Measurements from ENCODE around the gene PRKCQ.

DNA sequence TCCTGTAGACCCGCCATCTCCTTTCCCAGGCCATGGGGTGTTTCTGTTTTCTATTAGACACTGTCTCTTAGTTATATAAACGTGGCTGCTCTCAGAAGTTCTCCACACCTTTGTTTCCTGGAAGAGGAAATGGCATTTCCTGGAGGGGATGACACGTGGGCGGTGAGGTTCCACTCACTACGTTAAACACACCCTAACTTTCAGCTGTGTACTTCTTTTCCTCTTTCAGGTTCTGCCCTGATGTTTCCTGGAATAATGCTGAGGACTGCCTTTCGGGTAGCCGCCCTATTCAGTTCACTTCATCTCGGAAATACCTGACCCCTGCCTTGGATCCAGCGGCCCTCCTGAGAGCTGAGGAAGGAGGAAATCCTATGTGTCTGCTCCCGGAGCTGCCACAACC lies 3.4 kb upstream of the PRKCQ start:
- TF ChIP-seq, protein P1, sequence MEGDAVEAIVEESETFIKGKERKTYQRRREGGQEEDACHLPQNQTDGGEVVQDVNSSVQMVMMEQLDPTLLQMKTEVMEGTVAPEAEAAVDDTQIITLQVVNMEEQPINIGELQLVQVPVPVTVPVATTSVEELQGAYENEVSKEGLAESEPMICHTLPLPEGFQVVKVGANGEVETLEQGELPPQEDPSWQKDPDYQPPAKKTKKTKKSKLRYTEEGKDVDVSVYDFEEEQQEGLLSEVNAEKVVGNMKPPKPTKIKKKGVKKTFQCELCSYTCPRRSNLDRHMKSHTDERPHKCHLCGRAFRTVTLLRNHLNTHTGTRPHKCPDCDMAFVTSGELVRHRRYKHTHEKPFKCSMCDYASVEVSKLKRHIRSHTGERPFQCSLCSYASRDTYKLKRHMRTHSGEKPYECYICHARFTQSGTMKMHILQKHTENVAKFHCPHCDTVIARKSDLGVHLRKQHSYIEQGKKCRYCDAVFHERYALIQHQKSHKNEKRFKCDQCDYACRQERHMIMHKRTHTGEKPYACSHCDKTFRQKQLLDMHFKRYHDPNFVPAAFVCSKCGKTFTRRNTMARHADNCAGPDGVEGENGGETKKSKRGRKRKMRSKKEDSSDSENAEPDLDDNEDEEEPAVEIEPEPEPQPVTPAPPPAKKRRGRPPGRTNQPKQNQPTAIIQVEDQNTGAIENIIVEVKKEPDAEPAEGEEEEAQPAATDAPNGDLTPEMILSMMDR (conservative IDR thresholded peaks at IDR 0.05; ENCODE audit: low read length): no peak
- TF ChIP-seq EZH2phosphoT487 (IDR thresholded peaks at IDR 0.05; ENCODE audit: borderline replicate concordance, low read depth, low read length): no peak

All from OCI-LY7 (cell line).